ENCODE results near the gene ADAMTS20.

ADAMTS20 gene

GRCh38 chr12:43407816-43408645 is 144.0 kb downstream of the ADAMTS20 start:
- H3K4me3 ChIP-seq (ENCODE audit: low read depth, low read length) = no peak overlapping the region
- DNase-seq (ENCODE audit: low read depth) = no peak
- no peak for TF ChIP-seq CTCF (IDR thresholded peaks at IDR 0.05; ENCODE audit: insufficient read depth, low read depth, low read length, missing control alignments)

GRCh38 chr12:43406801-43407200 is 145.2 kb downstream of the ADAMTS20 start:
- no peak for TF ChIP-seq CTCF (IDR thresholded peaks at IDR 0.05; ENCODE audit: insufficient read depth, low read depth, low read length, missing control alignments)
- DNase-seq (ENCODE audit: low read depth) = no peak
- no peak overlapping the region for H3K4me3 ChIP-seq (ENCODE audit: low read depth, low read length)

- DNase-seq (ENCODE audit: low read depth) = no peak
- no peak overlapping the region for H3K4me3 ChIP-seq (ENCODE audit: low read depth, low read length)
- no peak for TF ChIP-seq CTCF (IDR thresholded peaks at IDR 0.05; ENCODE audit: insufficient read depth, low read depth, low read length, missing control alignments)
These were observed 149.6 kb downstream of the ADAMTS20 start for GRCh38 chr12:43402436-43402835.

GRCh38 chr12:43401096-43401495 is 150.9 kb downstream of the ADAMTS20 start:
- DNase-seq (ENCODE audit: low read depth) = no peak
- no peak overlapping the region for H3K4me3 ChIP-seq (ENCODE audit: low read depth, low read length)
- no peak for TF ChIP-seq CTCF (IDR thresholded peaks at IDR 0.05; ENCODE audit: insufficient read depth, low read depth, low read length, missing control alignments)

- no peak for TF ChIP-seq CTCF (IDR thresholded peaks at IDR 0.05; ENCODE audit: insufficient read depth, low read depth, low read length, missing control alignments)
- no peak overlapping the region for H3K4me3 ChIP-seq (ENCODE audit: low read depth, low read length)
- no peak for DNase-seq (ENCODE audit: low read depth)
These were observed 155.3 kb downstream of the ADAMTS20 start for GRCh38 chr12:43396671-43397070.

- H3K4me3 ChIP-seq (ENCODE audit: low read depth, low read length) = no peak overlapping the region
- no peak for TF ChIP-seq CTCF (IDR thresholded peaks at IDR 0.05; ENCODE audit: insufficient read depth, low read depth, low read length, missing control alignments)
- no peak for DNase-seq (ENCODE audit: low read depth)
These were observed 159.9 kb downstream of the ADAMTS20 start for GRCh38 chr12:43392116-43392515.

GRCh38 chr12:43381879-43382278 is 170.1 kb downstream of the ADAMTS20 start:
- TF ChIP-seq CTCF (IDR thresholded peaks at IDR 0.05; ENCODE audit: insufficient read depth, low read depth, low read length, missing control alignments) = no peak
- no peak for DNase-seq (ENCODE audit: low read depth)
- no peak overlapping the region for H3K4me3 ChIP-seq (ENCODE audit: low read depth, low read length)
